NCI-H146 (cell line): ENCODE data around the gene RPL39L.

Experiments
- DNase-seq: peaks from one replicate; lab custom pipeline; 2025; lab: John Stamatoyannopoulos, UW

RPL39L gene

DNA sequence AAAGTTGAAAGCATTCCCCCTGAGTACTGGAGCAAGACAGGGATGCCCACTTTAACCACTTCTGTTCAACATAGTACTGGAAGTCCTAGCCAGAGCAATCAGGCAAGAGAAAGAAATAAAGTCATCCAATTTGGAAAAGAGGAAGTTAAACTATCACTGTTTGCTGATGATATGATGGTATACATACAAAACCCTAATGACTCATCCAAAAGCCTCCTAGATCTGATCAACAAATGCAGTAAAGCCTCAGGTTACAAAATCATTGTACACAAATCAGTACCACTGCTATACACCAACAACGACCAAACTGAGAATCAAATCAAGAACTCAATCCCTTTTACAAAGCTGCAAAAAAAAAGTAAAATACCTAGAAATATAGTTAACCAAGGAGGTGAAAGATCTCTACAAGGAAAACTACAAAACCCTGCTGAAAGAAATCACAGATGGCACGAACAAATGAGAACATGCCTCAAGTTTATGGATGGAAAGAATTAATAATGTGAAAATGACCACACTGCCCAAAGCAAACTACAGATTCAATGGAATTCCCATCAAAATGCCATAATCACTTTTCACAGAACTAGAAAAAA, 40.3 kb downstream of the RPL39L start:
- no peak for DNase-seq

DNA sequence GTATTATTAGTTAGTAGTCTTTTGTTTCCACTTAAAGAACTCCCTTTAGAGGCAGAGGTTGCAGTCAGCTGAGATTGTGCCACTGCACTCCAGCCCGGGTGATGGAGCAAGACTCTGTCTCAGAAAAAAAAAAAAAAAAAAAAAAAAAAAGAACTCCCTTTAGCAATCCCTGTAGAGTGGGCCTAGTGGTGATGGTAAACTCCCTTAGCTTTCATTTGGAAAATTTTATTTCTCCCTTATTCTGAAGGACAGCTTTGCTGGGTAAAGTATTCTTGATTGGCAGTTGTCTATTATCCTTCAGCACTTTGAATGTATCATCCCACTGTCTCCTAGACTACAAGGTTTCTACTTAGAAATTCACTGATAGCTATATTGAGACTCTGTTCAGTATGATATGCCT, 46.0 kb downstream of the RPL39L start:
- no peak for DNase-seq

DNA sequence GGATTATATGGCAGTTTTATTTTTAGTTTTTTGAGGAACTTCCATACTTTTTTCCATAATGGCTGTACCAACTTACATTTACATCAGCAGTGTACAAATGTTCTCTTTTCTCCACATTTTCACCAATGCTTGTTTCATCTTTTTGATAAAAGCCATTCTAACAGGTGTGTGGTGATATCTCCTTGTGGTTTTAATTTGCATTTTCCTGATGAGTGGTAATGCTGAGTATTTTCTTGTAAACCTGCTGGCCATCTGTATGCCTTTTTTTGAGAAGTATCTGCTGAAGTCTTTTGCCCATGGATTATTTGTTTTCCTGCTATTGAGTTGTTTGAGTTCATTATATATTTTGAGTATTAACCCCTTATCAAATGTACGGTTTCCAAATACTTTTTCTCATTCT, 50.6 kb downstream of the RPL39L start:
- DNase-seq: no peak

DNA sequence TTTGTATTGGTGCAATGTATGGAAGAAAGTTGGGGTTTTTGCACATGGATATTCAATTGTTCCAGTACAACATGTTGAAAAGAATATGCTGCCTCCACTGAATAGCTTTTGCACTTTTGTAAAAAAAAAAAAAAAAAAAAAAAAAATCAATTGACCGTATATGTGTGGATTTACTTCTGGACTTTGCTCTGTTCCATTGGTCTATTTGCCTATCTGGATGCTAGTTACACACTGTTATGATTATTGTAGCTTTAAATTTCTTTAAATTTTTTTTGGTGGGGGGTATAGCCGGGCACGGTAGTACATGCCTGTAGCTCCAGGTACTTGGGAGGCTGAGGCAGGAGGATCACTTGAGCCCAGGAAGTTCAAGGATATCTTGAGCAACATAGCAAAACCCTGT, 52.5 kb downstream of the RPL39L start:
- no peak for DNase-seq

DNA sequence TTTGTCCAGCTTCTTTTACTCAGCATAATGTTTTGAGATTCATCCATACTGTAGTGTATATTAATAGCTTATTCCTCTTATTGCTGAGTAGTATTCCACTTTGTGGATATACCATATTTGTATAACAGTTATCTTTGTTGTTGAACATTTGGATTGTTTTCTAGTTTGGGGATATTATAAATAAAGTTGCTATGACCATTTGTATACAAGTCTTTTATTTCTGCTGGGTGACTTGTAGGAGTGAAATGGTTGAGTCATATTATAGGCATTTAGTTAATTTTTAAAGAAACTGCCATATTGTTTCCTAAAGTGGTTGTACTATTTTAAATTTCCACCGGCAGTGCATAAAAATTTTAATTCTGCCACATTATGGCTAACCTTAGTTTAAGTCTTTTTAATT, 53.4 kb downstream of the RPL39L start:
- DNase-seq: no peak

DNA sequence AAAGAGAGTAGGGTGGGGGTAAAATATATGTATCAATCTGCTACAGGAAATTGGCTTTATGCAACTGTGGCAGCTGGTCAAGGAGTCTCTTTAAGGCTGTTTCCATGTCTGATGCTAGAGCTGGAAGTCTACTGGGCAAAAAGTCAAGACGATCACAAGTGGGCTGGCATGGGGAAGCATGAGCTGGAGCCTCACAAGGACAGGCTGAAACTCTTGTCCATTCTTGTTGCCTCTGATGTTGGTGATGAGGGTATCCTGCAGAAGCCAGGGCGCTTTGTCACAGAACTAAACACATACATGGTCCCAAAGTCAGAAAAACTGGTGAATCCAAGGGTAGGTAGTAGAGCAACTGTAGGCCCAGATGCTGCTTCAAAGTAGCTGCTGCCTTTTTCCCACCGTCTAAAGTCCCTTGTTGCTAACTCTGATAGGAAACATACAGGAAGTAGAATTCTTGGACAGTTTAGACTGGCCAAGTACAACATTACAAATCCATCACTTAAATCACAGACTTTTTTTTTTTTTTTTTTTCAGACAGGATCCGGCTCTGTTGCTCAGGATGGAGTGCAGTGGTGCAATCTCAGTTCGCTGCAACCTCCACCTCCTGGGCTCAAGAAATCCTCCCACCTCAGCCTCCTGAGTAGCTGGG, 54.2 kb downstream of the RPL39L start:
- no peak for DNase-seq

DNA sequence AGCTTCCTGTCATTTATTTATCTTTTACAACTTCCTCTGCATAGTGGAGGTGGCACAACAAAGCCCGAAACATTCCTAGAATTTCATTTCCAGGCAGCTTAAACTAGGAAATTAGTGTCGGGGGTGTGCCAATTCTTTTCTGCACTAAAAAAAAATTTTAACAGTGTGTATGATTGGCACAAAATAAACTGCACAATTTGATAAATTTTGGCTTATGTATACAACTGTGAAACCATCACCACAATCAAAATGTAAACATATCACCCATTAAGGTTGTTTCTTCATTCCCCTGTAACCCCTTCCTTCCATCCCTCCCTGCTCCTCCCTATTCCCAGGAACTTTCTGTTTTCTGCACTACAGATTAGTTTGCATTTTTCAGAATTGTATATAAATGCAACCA, 54.7 kb downstream of the RPL39L start:
- no peak for DNase-seq

DNA sequence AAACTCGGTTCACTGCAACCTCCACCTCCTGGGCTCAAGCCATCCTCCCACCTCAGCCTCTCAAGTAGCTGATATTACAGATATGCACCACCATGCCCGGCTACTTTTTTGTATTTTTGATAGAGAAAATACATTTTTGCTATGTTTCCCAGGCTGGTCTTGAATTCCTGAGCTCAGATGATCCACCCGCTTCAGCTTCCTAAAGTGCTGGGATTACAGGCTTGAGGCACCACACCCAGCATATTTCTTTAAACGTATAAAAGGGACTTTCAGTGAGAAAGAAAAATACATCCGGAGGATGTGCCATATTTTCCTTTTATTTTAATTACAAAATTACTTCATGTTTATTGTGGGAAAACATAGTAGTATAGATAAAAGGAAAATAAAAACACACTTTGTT, 55.2 kb downstream of the RPL39L start:
- no peak for DNase-seq

DNA sequence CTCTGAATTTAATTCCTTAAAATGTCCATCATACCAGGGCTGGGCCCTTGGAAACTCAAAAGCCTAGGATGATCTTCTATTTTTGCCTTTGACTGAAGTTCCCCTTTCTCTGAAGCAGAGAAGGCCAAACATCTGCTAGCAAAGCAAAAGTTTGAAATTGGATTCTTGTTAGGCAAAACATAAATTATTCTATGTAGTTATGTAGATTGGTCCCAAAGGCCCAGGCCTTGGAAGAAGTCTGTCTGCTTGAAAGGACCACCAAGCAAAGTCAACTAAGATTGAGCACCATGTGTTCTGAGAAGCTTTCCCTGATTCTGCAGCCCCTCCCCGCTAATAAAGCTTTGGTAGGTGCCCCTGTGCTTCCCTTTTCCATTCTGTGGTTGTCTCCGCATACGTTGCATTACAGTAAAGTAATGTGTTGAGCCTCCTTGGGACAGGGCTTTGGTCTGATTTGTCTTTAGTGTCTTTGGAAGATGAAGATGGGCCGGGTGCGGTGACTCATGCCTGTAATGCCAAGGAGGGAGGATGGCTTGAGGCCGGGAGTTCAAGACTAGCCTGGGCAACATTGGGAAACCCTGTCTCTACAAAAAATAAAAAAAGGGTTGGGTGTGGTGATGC, 56.4 kb downstream of the RPL39L start:
- no peak for DNase-seq

DNA sequence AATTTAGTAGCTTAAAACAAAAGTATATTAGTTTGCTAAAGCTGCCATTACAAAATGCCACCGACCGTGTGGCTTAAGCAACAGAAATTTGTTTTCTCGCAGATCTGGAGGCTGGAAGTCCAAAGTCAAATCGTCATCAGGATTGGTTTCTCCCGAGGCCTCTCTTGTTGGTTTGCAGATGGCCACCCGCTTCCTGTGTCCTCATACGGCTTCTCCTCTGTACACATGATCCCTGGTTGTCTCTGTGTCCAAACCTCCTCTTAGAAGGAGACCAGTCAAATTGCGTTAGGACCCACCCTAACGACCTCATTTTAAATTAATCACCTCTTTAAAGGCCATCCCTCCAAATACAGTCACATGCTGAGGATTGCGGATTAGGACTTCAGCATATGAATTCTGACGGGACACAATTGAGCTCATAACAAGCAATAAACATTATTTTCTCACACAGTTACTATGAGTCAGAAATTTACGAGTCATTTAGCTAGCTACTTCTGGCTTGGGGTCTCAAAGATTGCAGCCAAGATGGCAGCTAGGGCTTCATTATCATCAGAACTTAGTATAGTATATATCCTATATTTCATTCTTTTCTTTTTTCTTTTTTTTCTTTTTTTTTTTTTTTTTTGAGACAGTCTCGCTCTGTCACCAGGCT, 58.4 kb downstream of the RPL39L start:
- DNase-seq: no peak

DNA sequence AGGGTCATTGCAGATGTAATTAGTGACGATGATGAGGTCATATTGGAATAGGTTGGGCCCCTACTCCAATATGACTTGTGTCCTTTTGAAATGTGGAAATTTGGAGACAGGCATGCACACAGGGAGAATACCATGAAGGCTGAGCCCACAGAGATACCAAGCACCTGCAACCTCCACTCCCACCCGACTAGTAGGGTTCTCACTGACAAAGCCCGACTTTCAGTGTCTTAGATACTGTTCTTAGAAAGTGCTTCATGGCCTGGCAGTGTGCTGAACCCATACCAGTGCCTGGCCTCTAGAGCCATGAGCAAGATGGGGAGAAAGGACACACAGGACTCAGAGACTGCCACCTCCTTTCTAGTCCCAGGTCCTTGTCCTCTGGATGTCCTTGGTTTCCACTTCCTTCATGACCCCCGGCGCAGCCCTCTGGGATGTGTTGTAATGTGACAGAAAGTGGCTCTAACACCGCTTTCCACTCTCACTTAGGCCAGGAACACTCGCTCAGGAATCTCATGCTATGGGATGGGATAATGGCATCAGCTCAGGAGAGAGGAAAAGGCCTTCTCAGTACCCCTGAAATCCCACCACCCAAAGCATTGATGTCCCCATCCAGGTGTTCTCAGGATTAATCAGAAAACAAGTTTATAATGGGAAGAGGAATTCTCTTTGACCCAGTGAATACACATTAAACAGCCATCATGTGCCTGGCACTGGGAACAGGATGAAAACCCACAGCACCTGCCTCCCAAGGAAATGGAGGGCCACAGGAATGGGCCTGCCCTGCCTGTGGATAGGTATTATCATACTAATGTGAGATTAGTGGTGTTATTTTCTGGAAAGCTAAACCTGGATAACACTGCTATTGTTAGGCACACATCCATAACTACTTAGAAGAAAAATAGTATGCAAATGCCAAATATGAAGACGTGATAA, 59.9 kb downstream of the RPL39L start:
- no peak for DNase-seq

DNA sequence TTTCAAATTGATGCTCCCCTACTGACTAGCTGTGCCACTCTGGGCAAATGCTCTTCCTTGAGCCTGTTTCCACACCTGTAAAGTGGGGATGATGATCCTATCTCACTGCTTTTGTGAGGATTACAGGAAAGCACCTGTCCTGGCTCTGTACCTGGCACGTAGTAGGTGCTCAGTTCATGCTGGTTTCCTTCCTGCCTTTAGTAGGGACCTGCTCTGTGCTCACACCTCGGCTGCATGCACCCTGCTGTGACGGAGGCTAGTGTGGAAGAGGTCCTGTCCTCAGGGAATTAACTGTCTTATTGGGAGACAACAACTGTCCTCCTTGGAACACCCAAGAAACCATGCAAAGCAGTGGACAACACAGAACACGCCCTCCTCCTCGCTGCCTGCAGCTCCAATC, 61.8 kb downstream of the RPL39L start:
- DNase-seq: no peak

DNA sequence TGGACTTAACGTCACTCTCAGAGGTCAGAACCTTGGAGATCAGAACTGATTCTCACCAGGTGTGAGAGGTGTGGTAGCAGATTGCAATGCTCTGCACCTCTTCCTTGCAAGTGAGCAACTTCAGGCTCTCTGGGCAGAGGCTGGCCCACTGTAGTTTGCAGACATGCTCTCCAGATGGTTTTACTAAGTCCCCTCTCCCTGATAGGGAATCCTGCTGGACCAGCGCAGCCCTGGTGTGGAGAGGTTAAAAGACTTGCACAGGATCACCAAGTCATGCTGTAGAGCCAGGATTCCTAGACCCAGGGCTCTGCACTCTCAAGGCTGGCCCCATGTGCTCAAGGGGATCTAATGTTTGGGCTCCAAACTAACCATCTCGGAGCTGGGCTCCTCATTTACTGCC, 62.2 kb downstream of the RPL39L start:
- DNase-seq: no peak

DNA sequence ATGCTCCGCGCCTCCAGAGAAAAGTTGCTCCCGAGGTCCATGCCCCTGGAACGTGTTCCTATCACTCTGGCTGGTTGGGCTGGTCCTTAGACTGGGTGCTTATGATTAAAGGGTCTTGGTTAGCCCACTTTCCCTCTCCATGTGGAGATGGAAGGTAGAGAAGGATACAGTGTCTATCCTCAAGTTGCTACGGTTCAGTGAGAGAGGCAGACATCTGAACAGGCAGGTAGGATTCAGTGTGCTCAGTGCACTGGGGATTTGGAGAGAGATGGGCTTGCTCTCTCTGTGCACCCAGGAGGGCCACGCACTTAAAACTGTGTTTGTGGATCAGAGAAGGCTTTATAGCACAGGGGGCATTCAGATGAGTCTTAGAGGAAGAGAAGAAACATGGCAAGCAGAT, 63.0 kb downstream of the RPL39L start:
- DNase-seq: no peak

DNA sequence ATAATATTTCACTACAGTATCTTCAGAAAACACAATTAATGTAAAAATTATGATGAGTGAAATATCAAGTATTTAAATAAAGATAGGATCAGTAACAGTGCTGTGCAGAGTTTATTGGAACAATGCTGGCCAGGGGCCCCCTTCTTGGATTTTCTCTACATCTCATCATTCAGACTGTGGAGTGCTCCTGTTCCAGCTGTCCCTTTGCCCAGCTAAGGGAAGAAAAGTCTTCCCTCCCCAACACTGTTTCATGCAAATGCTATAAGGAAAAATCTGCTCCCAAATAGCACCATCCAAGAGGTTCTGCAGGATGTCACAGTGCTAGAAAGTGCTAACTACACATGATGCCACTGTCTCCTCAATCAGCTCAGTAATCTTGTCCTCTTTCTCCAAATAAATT, 64.5 kb downstream of the RPL39L start:
- DNase-seq: no peak

DNA sequence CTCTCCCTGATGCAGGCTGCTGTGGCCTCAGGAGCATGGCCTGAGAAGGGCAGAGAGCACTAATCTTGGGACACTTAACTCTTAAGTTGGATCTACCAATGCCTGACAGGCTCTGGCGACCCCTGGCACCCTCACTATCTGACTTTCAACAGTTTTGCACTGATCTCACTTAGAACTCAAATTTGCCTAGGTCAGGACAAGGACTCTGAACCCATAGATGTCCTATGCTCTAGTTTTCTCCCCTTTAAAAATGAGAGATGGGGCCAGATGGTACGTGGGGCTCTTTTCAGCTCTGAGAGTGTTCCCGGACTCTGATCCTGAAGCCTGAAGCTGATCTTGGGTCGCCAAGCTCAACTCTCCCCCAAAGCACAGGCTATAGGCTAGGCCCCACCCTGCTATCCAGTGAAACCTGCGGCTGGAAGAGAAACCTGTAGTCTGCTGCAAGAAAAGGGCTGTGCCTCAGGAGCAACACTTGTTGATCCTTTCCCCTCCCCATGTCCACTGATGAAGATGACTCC, 65.7 kb downstream of the RPL39L start:
- DNase-seq: no peak

DNA sequence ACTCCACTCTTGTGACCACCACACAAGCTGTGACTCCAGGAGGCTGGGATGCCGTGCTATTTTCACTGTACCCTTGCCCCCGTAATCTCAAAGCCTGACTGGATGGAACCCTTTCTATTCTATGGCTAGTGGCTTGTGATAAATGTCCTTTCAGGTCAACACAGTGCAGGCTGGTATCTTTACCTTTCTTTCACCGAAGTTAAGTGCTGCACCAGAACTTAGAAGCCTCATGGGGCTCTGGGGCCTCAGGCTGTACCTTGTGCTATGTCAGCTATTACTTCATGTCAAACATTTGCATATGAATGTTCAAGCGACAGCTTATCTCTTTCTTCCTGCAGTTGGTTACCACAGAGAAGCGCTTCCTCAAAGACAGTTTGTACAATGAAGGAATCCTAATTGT, 66.8 kb downstream of the RPL39L start:
- DNase-seq: no peak

DNA sequence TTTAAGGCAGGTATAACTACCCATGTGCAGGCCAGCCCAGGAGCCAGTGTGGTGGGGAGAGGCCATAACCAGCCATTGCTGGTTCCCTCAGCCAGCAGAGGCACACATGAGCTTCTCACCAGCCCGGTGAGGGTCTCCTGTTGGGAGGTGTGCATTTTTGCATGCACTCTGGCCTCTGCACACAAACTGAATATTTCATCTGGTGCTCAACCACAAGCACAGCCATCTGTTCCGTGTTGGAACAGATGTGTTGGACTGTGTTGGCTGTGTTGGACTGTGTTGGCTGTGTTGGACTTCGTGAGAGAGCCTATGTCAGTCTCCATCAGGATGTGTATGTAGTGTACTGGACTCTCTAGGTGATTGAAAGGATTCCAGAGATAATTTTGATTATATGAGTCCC, 67.2 kb downstream of the RPL39L start:
- no peak for DNase-seq
